CD4-positive, alpha-beta T cell treated with Interleukin-4 for 4 hours (primary cell): ENCODE measurements around the gene COL28A1.

Experiments used
- DNase-seq: peaks from one replicate; pipeline ENCODE4 v3.0.0-alpha.2; 2020

The COL28A1 gene

GRCh38 chr7:7323921-7324320 lies 211.8 kb downstream of the COL28A1 start:
- no peak for DNase-seq

- no peak for DNase-seq
These were observed 212.3 kb downstream of the COL28A1 start for GRCh38 chr7:7323352-7323751.

- DNase-seq, result no peak
These were observed 214.0 kb downstream of the COL28A1 start for GRCh38 chr7:7321681-7322080.

GRCh38 chr7:7318601-7319000 lies 217.1 kb downstream of the COL28A1 start:
- no peak for DNase-seq

- DNase-seq, result no peak
These were observed 217.8 kb downstream of the COL28A1 start for GRCh38 chr7:7317850-7318249.

GRCh38 chr7:7315851-7316250 lies 219.8 kb downstream of the COL28A1 start:
- no peak for DNase-seq

GRCh38 chr7:7312323-7312722 lies 223.3 kb downstream of the COL28A1 start:
- no peak for DNase-seq

- no peak for DNase-seq
These were observed 224.7 kb downstream of the COL28A1 start for GRCh38 chr7:7311001-7311400.

- no peak for DNase-seq
These were observed 226.5 kb downstream of the COL28A1 start for GRCh38 chr7:7309203-7309602.
